Astrocyte (in vitro differentiated cells and primary cell): ENCODE results near the gene LRRC8D.

Experiments used
- CTCF ChIP-seq: IDR thresholded peaks from 2 replicates; pipeline ENCODE4 v1.5.1; 2011; ENCODE audit warnings: low read depth, mild to moderate bottlenecking, inconsistent platforms, low read length, moderate library complexity; ENCODE audit not compliant: insufficient read depth
- EZH2 ChIP-seq: IDR thresholded peaks from 2 replicates; pipeline ENCODE4 v1.6.1; 2012; ENCODE audit warnings: mild to moderate bottlenecking, low read length, inconsistent platforms; ENCODE audit not compliant: insufficient read depth

- no peak for TF ChIP-seq CTCF
- TF ChIP-seq EZH2: no peak
These were observed 92.7 kb downstream of the LRRC8D start for GRCh38 chr1:89913353-89914095.
